ENCODE data around the gene SLC39A2.

Gene SLC39A2

GRCh38 chr14:21043974-21044618 lies 45.0 kb downstream of the SLC39A2 start:
- no peak for DNase-seq

- DNase-seq, result no peak
Observed at GRCh38 chr14:21047378-21047781, 48.3 kb downstream of the SLC39A2 start.

GRCh38 chr14:21048638-21049037 lies 49.5 kb downstream of the SLC39A2 start:
- no peak for DNase-seq

GRCh38 chr14:21049271-21049673 lies 50.2 kb downstream of the SLC39A2 start:
- DNase-seq, result no peak

- DNase-seq, result no peak
Observed at GRCh38 chr14:21050597-21050996, 51.5 kb downstream of the SLC39A2 start.
